HL-60 (cell line): Measurements from ENCODE around the gene AXL.
A peak's percentile ranks its signal among the peaks of the same experiment; 100 is the strongest.
"Not testable (repeated sequence)": the region's sequence is repeated elsewhere in the genome, so short reads cannot be mapped to it uniquely, and the experiment has no call there.

ENCODE experiments used
- DNase-seq, 2 experiments: peaks; one replicate each; pipeline ENCODE4 v3.0.0-alpha.2; 2010 to 2020; ENCODE audit warnings: low read depth in 1 of 2, low spot score in 1 of 2
- H3K27ac ChIP-seq: fragments of 250-450 bp; sonication (Bioruptor Pico); replicated peaks from 2 replicates; pipeline ENCODE4 v1.5.1; 2020; ENCODE audit warnings: mild to moderate bottlenecking, moderate library complexity
- H3K27me3 ChIP-seq: fragments of 250-450 bp; sonication (Bioruptor Pico); 2 replicates; pipeline ENCODE4 v1.5.1; 2021; ENCODE audit warnings: mild to moderate bottlenecking, moderate library complexity; ENCODE audit not compliant: insufficient read depth, poor library complexity, severe bottlenecking
- H3K4me3 ChIP-seq: replicated peaks from 2 replicates; pipeline ENCODE4 v1.5.1; 2011; ENCODE audit warnings: mild to moderate bottlenecking, control low read depth, low read length; ENCODE audit not compliant: insufficient read depth
- CTCF ChIP-seq: IDR thresholded peaks from one replicate; pipeline ENCODE4 v1.5.1; 2011; ENCODE audit warnings: low read length, control low read depth, inconsistent platforms; ENCODE audit not compliant: insufficient read depth
- GABPA ChIP-seq: IDR thresholded peaks from 2 replicates; pipeline ENCODE4 v1.6.1; 2012; ENCODE audit warnings: low read depth
- POLR2AphosphoS5 ChIP-seq: IDR thresholded peaks from 2 replicates; pipeline ENCODE4 v1.6.1; 2012; ENCODE audit warnings: low read depth
- REST ChIP-seq: IDR thresholded peaks from 2 replicates; pipeline ENCODE4 v1.6.1; 2012; ENCODE audit warnings: low read depth; ENCODE audit not compliant: insufficient replicate concordance
- SPI1 ChIP-seq: IDR thresholded peaks from 2 replicates; pipeline ENCODE4 v1.6.1; 2012; ENCODE audit warnings: low read depth, mild to moderate bottlenecking, borderline replicate concordance

AXL gene

GRCh38 chr19:41175801-41176777 is 42.9 kb upstream of the AXL start:
- Histone ChIP-seq H3K4me3 (no peak overlapping the region), H3K27me3 (no peaks in the 10 kb centered on the region), H3K27ac (no peak overlapping the region)
- peak; percentile 47 to 82 for DNase-seq
- no peak for TF ChIP-seq REST
- no peak for TF ChIP-seq GABPA
- TF ChIP-seq SPI1 = no peak
- TF ChIP-seq CTCF = no peak
- no peak for TF ChIP-seq POLR2AphosphoS5

GRCh38 chr19:41180173-41180572 is 38.9 kb upstream of the AXL start:
- H3K27me3 ChIP-seq, H3K4me3 ChIP-seq, H3K27ac ChIP-seq, DNase-seq: not testable (repeated sequence)

GRCh38 chr19:41186971-41187883 is 31.8 kb upstream of the AXL start:
- no peak for DNase-seq
- TF ChIP-seq POLR2AphosphoS5 (no peak), CTCF (no peak), GABPA (no peak), REST (no peak), SPI1 (no peak)
- peaks cover 6% of the 10 kb centered on the region for H3K27me3 ChIP-seq
- H3K4me3 ChIP-seq = no peak overlapping the region
- H3K27ac ChIP-seq = no peak overlapping the region

- no peak for TF ChIP-seq SPI1
- no peak for TF ChIP-seq POLR2AphosphoS5
- TF ChIP-seq REST = no peak
- no peak for TF ChIP-seq GABPA
- TF ChIP-seq CTCF = no peak
- no peak for DNase-seq
- Histone ChIP-seq H3K27me3 (peaks cover 12% of the 10 kb centered on the region), H3K4me3 (no peak overlapping the region), H3K27ac (no peak overlapping the region)
Measured at GRCh38 chr19:41187884-41188279, 31.1 kb upstream of the AXL start.
